ENCODE measurements around the gene ADCY5. TPM values are rescaled to one million over a fixed set of nuclear protein-coding genes. Genes with fewer than 3 reads are reported as not detected.

ADCY5 gene
- total RNA-seq, 1 donor from 2014 or later = not detected

GRCh38 chr3:123423806-123424205 lies 25.1 kb downstream of the ADCY5 start:
- DNase-seq (ENCODE audit: low read depth) (no peak), FAIRE-seq (no peak)
- Histone ChIP-seq H3K36me3 (ENCODE audit: control insufficient read depth, insufficient read depth, low read length) (no peaks in the 10 kb centered on the region), H3K4me3 (ENCODE audit: low read depth, low read length) (no peak overlapping the region), H3K27me3 (ENCODE audit: control insufficient read depth, insufficient read depth, low read length) (peaks cover 10% of the 10 kb centered on the region)
- no peak for TF ChIP-seq CTCF (IDR thresholded peaks at IDR 0.05; ENCODE audit: insufficient read depth, low read length, severe bottlenecking)

GRCh38 chr3:123423031-123423430 lies 25.9 kb downstream of the ADCY5 start:
- Histone ChIP-seq H3K36me3 (ENCODE audit: control insufficient read depth, insufficient read depth, low read length) (no peaks in the 10 kb centered on the region), H3K27me3 (ENCODE audit: control insufficient read depth, insufficient read depth, low read length) (peaks cover 10% of the 10 kb centered on the region), H3K4me3 (ENCODE audit: low read depth, low read length) (no peak overlapping the region)
- FAIRE-seq (no peak), DNase-seq (ENCODE audit: low read depth) (no peak)
- TF ChIP-seq CTCF (IDR thresholded peaks at IDR 0.05; ENCODE audit: insufficient read depth, low read length, severe bottlenecking) = no peak

- no peak for FAIRE-seq
- no peaks in the 10 kb centered on the region for H3K36me3 ChIP-seq (ENCODE audit: control insufficient read depth, insufficient read depth, low read length)
- peaks cover 10% of the 10 kb centered on the region for H3K27me3 ChIP-seq (ENCODE audit: control insufficient read depth, insufficient read depth, low read length)
These were observed 26.4 kb downstream of the ADCY5 start for GRCh38 chr3:123422457-123422856.

GRCh38 chr3:123421353-123422174 lies 27.3 kb downstream of the ADCY5 start:
- TF ChIP-seq CTCF (IDR thresholded peaks at IDR 0.05; ENCODE audit: insufficient read depth, low read length, severe bottlenecking) = no peak
- no peak overlapping the region for H3K4me3 ChIP-seq (ENCODE audit: low read depth, low read length)
- H3K36me3 ChIP-seq (ENCODE audit: control insufficient read depth, insufficient read depth, low read length) = no peaks in the 10 kb centered on the region
- DNase-seq (ENCODE audit: low read depth) = no peak
- FAIRE-seq = peak; percentile 50
- H3K27me3 ChIP-seq (ENCODE audit: control insufficient read depth, insufficient read depth, low read length) = peaks cover 10% of the 10 kb centered on the region

More at GRCh38 chr3:123422457-123422856, 26.4 kb downstream of the ADCY5 start:
- no peak for TF ChIP-seq CTCF (IDR thresholded peaks at IDR 0.05; ENCODE audit: insufficient read depth, low read length, severe bottlenecking)
- DNase-seq (ENCODE audit: low read depth) = no peak
- H3K4me3 ChIP-seq (ENCODE audit: low read depth, low read length) = no peak overlapping the region

GRCh38 chr3:123420416-123420968 lies 28.4 kb downstream of the ADCY5 start:
- no peak for TF ChIP-seq CTCF (IDR thresholded peaks at IDR 0.05; ENCODE audit: insufficient read depth, low read length, severe bottlenecking)
- FAIRE-seq (no peak), DNase-seq (ENCODE audit: low read depth) (no peak)
- H3K36me3 ChIP-seq (ENCODE audit: control insufficient read depth, insufficient read depth, low read length) = no peaks in the 10 kb centered on the region
- H3K27me3 ChIP-seq (ENCODE audit: control insufficient read depth, insufficient read depth, low read length) = peaks cover 10% of the 10 kb centered on the region
- no peak overlapping the region for H3K4me3 ChIP-seq (ENCODE audit: low read depth, low read length)

All from bronchial epithelial cell (primary cell).